Neural cell (in vitro differentiated cells): Measurements from ENCODE around the gene SMAD4. TPM values are rescaled to one million over a fixed set of nuclear protein-coding genes. Genes with fewer than 3 reads are reported as not detected.

Experiments
- H2AFZ ChIP-seq: fragments of 200-600, 300-800 bp; sonication (generic), shearing (Covaris generic); 2 replicates; pipeline ENCODE4 v1.6.0; 2014; ENCODE audit warnings: low read depth, mild to moderate bottlenecking, antibody characterized with exemption, low read length, moderate library complexity
- H3F3A ChIP-seq: fragments of 200-600 bp; shearing (Covaris generic); 2 replicates; pipeline ENCODE4 v1.6.1; 2016; ENCODE audit warnings: mild to moderate bottlenecking, moderate library complexity, mixed read lengths, antibody characterized with exemption, low read length; ENCODE audit not compliant: insufficient read depth, poor library complexity, severe bottlenecking
- H3K27ac ChIP-seq: fragments of 200-600, 300-800 bp; sonication (generic), shearing (Covaris generic); 2 replicates; pipeline ENCODE4 v1.5.1; 2014; ENCODE audit warnings: mild to moderate bottlenecking, low read length, moderate library complexity
- H3K27me3 ChIP-seq: fragments of 300-800, 200-600 bp; sonication (generic), shearing (Covaris generic); 2 replicates; pipeline ENCODE4 v1.6.0; 2014; ENCODE audit warnings: mild to moderate bottlenecking, low read depth, low read length, moderate library complexity; ENCODE audit not compliant: insufficient read depth
- H3K36me3 ChIP-seq: fragments of 300-800, 200-600 bp; sonication (generic), shearing (Covaris generic); 2 replicates; pipeline ENCODE4 v1.5.1; 2014; ENCODE audit warnings: mild to moderate bottlenecking, antibody characterized with exemption, low read length, moderate library complexity; ENCODE audit not compliant: insufficient read depth
- H3K4me2 ChIP-seq: fragments of 300-800, 200-600 bp; sonication (generic), shearing (Covaris generic); 2 replicates; pipeline ENCODE4 v1.6.0; 2014; ENCODE audit warnings: mild to moderate bottlenecking, low read length
- H3K4me3 ChIP-seq: fragments of 300-800, 200-600 bp; sonication (generic), shearing (Covaris generic); 2 replicates; pipeline ENCODE4 v1.5.1; 2014; ENCODE audit warnings: mild to moderate bottlenecking, low read length, moderate library complexity
- H3K79me2 ChIP-seq: fragments of 200-600 bp; shearing (Covaris generic); replicated peaks from 2 replicates; pipeline ENCODE4 v1.6.0; 2014; ENCODE audit warnings: mild to moderate bottlenecking, low read length, moderate library complexity; ENCODE audit not compliant: insufficient read depth
- H3K9ac ChIP-seq: fragments of 300-800, 200-600 bp; sonication (generic), shearing (Covaris generic); 2 replicates; pipeline ENCODE4 v1.6.1; 2016; ENCODE audit warnings: mild to moderate bottlenecking, low read length, mixed read lengths
- H3K9me2 ChIP-seq: fragments of 200-600 bp; shearing (Covaris generic); 2 replicates; pipeline ENCODE4 v1.6.1; 2016; ENCODE audit warnings: mild to moderate bottlenecking, low read length, mixed read lengths; ENCODE audit not compliant: insufficient read depth
- H3K9me3 ChIP-seq: fragments of 200-600, 300-800 bp; sonication (generic), shearing (Covaris generic); 2 replicates; pipeline ENCODE4 v1.6.1; 2016; ENCODE audit warnings: mild to moderate bottlenecking, mixed run types, low read length, moderate library complexity, mixed read lengths
- H4K20me1 ChIP-seq: fragments of 200-600 bp; shearing (Covaris generic); 2 replicates; pipeline ENCODE4 v1.6.1; 2016; ENCODE audit warnings: mild to moderate bottlenecking, mixed run types; ENCODE audit not compliant: insufficient read depth
- EP300 ChIP-seq: fragments of 450-650 bp; conservative IDR thresholded peaks from 2 replicates; pipeline ENCODE4 v1.6.1; 2014; ENCODE audit warnings: antibody characterized with exemption, mild to moderate bottlenecking, moderate library complexity; ENCODE audit not compliant: poor library complexity, severe bottlenecking
- EZH2 ChIP-seq: fragments of 200-600, 300-800 bp; shearing (Covaris generic), sonication (generic); IDR thresholded peaks from 2 replicates; pipeline ENCODE4 v1.6.1; 2014; ENCODE audit warnings: antibody characterized with exemption, low read length, borderline replicate concordance, mild to moderate bottlenecking; ENCODE audit not compliant: insufficient read depth, poor library complexity, severe bottlenecking
- MXI1 ChIP-seq: fragments of 450-650 bp; conservative IDR thresholded peaks from 2 replicates; pipeline ENCODE4 v1.6.1; 2014; ENCODE audit warnings: antibody characterized with exemption, mild to moderate bottlenecking; ENCODE audit not compliant: poor library complexity, severe bottlenecking
- POLR2AphosphoS5 ChIP-seq: IDR thresholded peaks from 2 replicates; pipeline ENCODE4 v1.6.1; 2012
- RAD21 ChIP-seq: fragments of 450-650 bp; conservative IDR thresholded peaks from 2 replicates; pipeline ENCODE4 v1.6.1; 2014; ENCODE audit warnings: antibody characterized with exemption, mild to moderate bottlenecking, moderate library complexity
- SMC3 ChIP-seq: fragments of 450-650 bp; conservative IDR thresholded peaks from 2 replicates; pipeline ENCODE4 v1.6.1; 2014; ENCODE audit warnings: antibody characterized with exemption, mild to moderate bottlenecking, moderate library complexity; ENCODE audit not compliant: poor library complexity
- TAF1 ChIP-seq: IDR thresholded peaks from 2 replicates; pipeline ENCODE4 v1.6.1; 2012; ENCODE audit warnings: low read depth
- polyA plus RNA-seq: library from polyadenylated mRNA; depleted of rRNA; stranded (reverse); fragments of >200 nt; gene quantifications from 2 replicates; pipeline ENCODE4 v1.2.3, GENCODE V29; 2014
- TF ChIP-seq, protein P1 (sequence below): fragments of 450-650 bp; IDR thresholded peaks from 2 replicates; pipeline ENCODE4 v1.5.1; 2014; ENCODE audit warnings: antibody characterized with exemption, mild to moderate bottlenecking, moderate library complexity; ENCODE audit not compliant: poor library complexity, severe bottlenecking
- TF ChIP-seq, protein P2 (sequence below): IDR thresholded peaks from 2 replicates; pipeline ENCODE4 v1.6.1; 2012; ENCODE audit warnings: borderline replicate concordance

The SMAD4 gene
- polyA plus RNA-seq, 1 donor from 2014 or later, result 40.2 TPM

DNA sequence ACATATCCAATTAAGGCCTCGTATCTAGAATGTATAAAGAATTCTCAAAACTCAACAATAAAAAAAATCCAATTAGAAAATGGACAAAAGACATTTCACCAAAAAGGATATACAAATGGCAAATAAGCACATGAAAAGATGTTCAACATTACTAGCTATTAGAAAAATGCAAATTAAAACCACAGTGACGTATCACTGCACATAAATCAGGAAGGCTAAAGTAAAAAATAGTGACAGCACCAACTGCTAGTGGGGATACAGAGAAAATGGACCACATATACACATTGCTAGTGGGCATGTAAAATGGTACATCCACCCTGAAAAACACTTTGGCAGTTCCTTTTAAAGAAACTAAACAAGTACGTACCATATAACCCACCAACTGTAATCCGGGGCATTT lies 59.7 kb downstream of the SMAD4 start:
- Histone ChIP-seq H3F3A (no peaks in the 10 kb centered on the region), H3K79me2 (no peaks in the 10 kb centered on the region), H3K4me2 (no peak overlapping the region), H2AFZ (no peak overlapping the region), H3K9me3 (no peaks in the 10 kb centered on the region), H3K27me3 (no peaks in the 10 kb centered on the region), H4K20me1 (no peaks in the 10 kb centered on the region), H3K27ac (no peak overlapping the region), H3K4me3 (no peak overlapping the region), H3K9me2 (no peaks in the 10 kb centered on the region), H3K36me3 (peaks cover 4% of the 10 kb centered on the region), H3K9ac (no peak overlapping the region)
- TF ChIP-seq, protein P1, sequence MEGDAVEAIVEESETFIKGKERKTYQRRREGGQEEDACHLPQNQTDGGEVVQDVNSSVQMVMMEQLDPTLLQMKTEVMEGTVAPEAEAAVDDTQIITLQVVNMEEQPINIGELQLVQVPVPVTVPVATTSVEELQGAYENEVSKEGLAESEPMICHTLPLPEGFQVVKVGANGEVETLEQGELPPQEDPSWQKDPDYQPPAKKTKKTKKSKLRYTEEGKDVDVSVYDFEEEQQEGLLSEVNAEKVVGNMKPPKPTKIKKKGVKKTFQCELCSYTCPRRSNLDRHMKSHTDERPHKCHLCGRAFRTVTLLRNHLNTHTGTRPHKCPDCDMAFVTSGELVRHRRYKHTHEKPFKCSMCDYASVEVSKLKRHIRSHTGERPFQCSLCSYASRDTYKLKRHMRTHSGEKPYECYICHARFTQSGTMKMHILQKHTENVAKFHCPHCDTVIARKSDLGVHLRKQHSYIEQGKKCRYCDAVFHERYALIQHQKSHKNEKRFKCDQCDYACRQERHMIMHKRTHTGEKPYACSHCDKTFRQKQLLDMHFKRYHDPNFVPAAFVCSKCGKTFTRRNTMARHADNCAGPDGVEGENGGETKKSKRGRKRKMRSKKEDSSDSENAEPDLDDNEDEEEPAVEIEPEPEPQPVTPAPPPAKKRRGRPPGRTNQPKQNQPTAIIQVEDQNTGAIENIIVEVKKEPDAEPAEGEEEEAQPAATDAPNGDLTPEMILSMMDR, result no peak
- no peak for TF ChIP-seq POLR2AphosphoS5
- TF ChIP-seq EZH2, result no peak
- no peak for TF ChIP-seq MXI1
- TF ChIP-seq RAD21, result no peak
- no peak for TF ChIP-seq SMC3
- no peak for TF ChIP-seq EP300
- TF ChIP-seq TAF1, result no peak
- TF ChIP-seq, protein P2, sequence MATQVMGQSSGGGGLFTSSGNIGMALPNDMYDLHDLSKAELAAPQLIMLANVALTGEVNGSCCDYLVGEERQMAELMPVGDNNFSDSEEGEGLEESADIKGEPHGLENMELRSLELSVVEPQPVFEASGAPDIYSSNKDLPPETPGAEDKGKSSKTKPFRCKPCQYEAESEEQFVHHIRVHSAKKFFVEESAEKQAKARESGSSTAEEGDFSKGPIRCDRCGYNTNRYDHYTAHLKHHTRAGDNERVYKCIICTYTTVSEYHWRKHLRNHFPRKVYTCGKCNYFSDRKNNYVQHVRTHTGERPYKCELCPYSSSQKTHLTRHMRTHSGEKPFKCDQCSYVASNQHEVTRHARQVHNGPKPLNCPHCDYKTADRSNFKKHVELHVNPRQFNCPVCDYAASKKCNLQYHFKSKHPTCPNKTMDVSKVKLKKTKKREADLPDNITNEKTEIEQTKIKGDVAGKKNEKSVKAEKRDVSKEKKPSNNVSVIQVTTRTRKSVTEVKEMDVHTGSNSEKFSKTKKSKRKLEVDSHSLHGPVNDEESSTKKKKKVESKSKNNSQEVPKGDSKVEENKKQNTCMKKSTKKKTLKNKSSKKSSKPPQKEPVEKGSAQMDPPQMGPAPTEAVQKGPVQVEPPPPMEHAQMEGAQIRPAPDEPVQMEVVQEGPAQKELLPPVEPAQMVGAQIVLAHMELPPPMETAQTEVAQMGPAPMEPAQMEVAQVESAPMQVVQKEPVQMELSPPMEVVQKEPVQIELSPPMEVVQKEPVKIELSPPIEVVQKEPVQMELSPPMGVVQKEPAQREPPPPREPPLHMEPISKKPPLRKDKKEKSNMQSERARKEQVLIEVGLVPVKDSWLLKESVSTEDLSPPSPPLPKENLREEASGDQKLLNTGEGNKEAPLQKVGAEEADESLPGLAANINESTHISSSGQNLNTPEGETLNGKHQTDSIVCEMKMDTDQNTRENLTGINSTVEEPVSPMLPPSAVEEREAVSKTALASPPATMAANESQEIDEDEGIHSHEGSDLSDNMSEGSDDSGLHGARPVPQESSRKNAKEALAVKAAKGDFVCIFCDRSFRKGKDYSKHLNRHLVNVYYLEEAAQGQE, result no peak

DNA sequence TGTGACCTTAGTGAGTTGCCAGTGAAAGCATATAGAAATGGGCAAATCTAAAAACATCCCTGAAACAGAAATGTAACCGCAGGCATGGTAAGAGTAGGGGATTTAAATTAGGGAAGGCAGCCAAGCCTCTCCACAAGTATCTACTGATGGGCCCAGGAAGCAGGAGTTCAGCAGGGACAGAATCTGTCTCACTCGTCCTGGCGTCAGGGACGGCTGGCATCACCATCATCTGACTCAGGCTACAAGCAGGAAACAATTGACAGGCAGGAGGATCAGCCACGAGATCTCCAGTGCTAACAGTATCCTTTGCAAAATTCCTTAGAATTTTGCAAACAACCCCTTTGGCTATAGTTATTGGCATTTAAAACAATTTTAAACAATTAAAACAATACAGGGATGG lies 61.3 kb downstream of the SMAD4 start:
- no peaks in the 10 kb centered on the region for H3K9me2 ChIP-seq
- H3K4me2 ChIP-seq, result no peak overlapping the region
- H4K20me1 ChIP-seq, result no peaks in the 10 kb centered on the region
- H3K79me2 ChIP-seq, result no peaks in the 10 kb centered on the region
- no peak overlapping the region for H3K27ac ChIP-seq
- H3K9me3 ChIP-seq, result no peaks in the 10 kb centered on the region
- H3K9ac ChIP-seq, result no peak overlapping the region
- peaks cover 4% of the 10 kb centered on the region for H3K36me3 ChIP-seq
- TF ChIP-seq, protein P2, result no peak
- no peaks in the 10 kb centered on the region for H3F3A ChIP-seq
- H3K4me3 ChIP-seq, result no peak overlapping the region
- H3K27me3 ChIP-seq, result no peaks in the 10 kb centered on the region
- no peak overlapping the region for H2AFZ ChIP-seq
